Liver (tissue), 9 donors: ENCODE results near the gene TMEM86B. TPM values are rescaled to one million over a fixed set of nuclear protein-coding genes. Genes with fewer than 3 reads are reported as not detected.

Experiments
- DNase-seq: peaks from one replicate; pipeline ENCODE4 v3.0.0-alpha.2; 2017; ENCODE audit warnings: low spot score
- H3K27ac ChIP-seq, 2 donors: one replicate each; pipeline ENCODE4 v1.7.0; 2013; ENCODE audit warnings: inconsistent platforms in 2 of 2, low read length in 2 of 2, control low read depth in 1 of 2, low read depth in 1 of 2, mild to moderate bottlenecking in 1 of 2
- H3K27me3 ChIP-seq, 4 donors: one replicate each; pipeline versions ENCODE4 v1.6.1 to v1.7.0; 2013; ENCODE audit warnings: low read length in 3 of 4, inconsistent platforms in 1 of 4, mild to moderate bottlenecking in 1 of 4, moderate library complexity in 1 of 4; ENCODE audit not compliant: control insufficient read depth in 4 of 4, insufficient read depth in 4 of 4
- H3K36me3 ChIP-seq, 4 donors: one replicate each; pipeline versions ENCODE4 v1.6.1 to v1.7.0; 2013; ENCODE audit warnings: low read length in 3 of 4, mild to moderate bottlenecking in 3 of 4, low read depth in 1 of 4, moderate library complexity in 1 of 4; ENCODE audit not compliant: control insufficient read depth in 4 of 4, insufficient read depth in 3 of 4
- H3K4me1 ChIP-seq, 4 donors: one replicate each; pipeline versions ENCODE4 v1.6.1 to v1.7.0; 2013; ENCODE audit warnings: low read length in 3 of 4, mild to moderate bottlenecking in 3 of 4, moderate library complexity in 1 of 4; ENCODE audit not compliant: control insufficient read depth in 4 of 4, insufficient read depth in 4 of 4
- H3K4me3 ChIP-seq, 3 donors: one replicate each; pipeline versions ENCODE4 v1.6.1 to v1.7.0; 2013; ENCODE audit warnings: low read length in 3 of 3, control low read depth in 1 of 3, low read depth in 1 of 3, mild to moderate bottlenecking in 1 of 3
- H3K9ac ChIP-seq, 2 donors: one replicate each; pipeline ENCODE4 v1.7.0; 2013; ENCODE audit warnings: low read length in 2 of 2, mild to moderate bottlenecking in 2 of 2, moderate library complexity in 2 of 2, control low read depth in 1 of 2, low read depth in 1 of 2
- H3K9me3 ChIP-seq, 4 donors: one replicate each; pipeline versions ENCODE4 v1.6.1 to v1.7.0; 2013; ENCODE audit warnings: low read length in 3 of 4; ENCODE audit not compliant: control insufficient read depth in 4 of 4
- CTCF ChIP-seq: fragments of 150-350 bp; IDR thresholded peaks from 2 replicates; pipeline ENCODE4 v1.5.1; 2017; ENCODE audit warnings: improper control_type of control experiment, low read depth, low read length; ENCODE audit not compliant: missing input control
- EGR1 ChIP-seq, 2 donors: IDR thresholded peaks; 2 replicates each; pipeline ENCODE4 v1.6.1; 2016 to 2018; ENCODE audit warnings: antibody characterized with exemption in 2 of 2, low read depth in 2 of 2
- FOXA1 ChIP-seq: IDR thresholded peaks from 2 replicates; pipeline ENCODE4 v1.6.1; 2016; ENCODE audit warnings: antibody characterized with exemption
- FOXA2 ChIP-seq: IDR thresholded peaks from 2 replicates; pipeline ENCODE4 v1.6.1; 2016; ENCODE audit warnings: antibody characterized with exemption
- GABPA ChIP-seq, 2 donors: IDR thresholded peaks in 1 of 2; conservative IDR thresholded peaks in 1 of 2; 2 replicates each; pipeline ENCODE4 v1.6.1; 2016; ENCODE audit warnings: antibody characterized with exemption in 2 of 2, mild to moderate bottlenecking in 1 of 2, moderate library complexity in 1 of 2
- HNF4A ChIP-seq, 2 donors: conservative IDR thresholded peaks; 2 replicates each; pipeline ENCODE4 v1.6.1; 2016; ENCODE audit warnings: antibody characterized with exemption in 2 of 2, mild to moderate bottlenecking in 2 of 2
- HNF4G ChIP-seq: IDR thresholded peaks from 2 replicates; pipeline ENCODE4 v1.6.1; 2016; ENCODE audit warnings: antibody characterized with exemption
- JUND ChIP-seq, 2 donors: IDR thresholded peaks; 2 replicates each; pipeline ENCODE4 v1.6.1; 2016; ENCODE audit warnings: antibody characterized with exemption in 2 of 2
- MAX ChIP-seq: IDR thresholded peaks from 2 replicates; pipeline ENCODE4 v1.6.1; 2016; ENCODE audit warnings: antibody characterized with exemption
- NR2F2 ChIP-seq: IDR thresholded peaks from 2 replicates; pipeline ENCODE4 v1.6.1; 2016; ENCODE audit warnings: antibody characterized with exemption
- RAD21 ChIP-seq, 2 donors: IDR thresholded peaks; 2 replicates each; pipeline ENCODE4 v1.6.1; 2016; ENCODE audit warnings: antibody characterized with exemption in 2 of 2, mild to moderate bottlenecking in 2 of 2
- REST ChIP-seq: IDR thresholded peaks from 2 replicates; pipeline ENCODE4 v1.6.1; 2016; ENCODE audit warnings: antibody characterized with exemption, mild to moderate bottlenecking
- RXRA ChIP-seq, 2 donors: IDR thresholded peaks; 2 replicates each; pipeline ENCODE4 v1.6.1; 2017 to 2018; ENCODE audit warnings: antibody characterized with exemption in 2 of 2, mild to moderate bottlenecking in 1 of 2
- SP1 ChIP-seq: IDR thresholded peaks from 2 replicates; pipeline ENCODE4 v1.6.1; 2018; ENCODE audit warnings: antibody characterized with exemption, mild to moderate bottlenecking
- TAF1 ChIP-seq: conservative IDR thresholded peaks from 2 replicates; pipeline ENCODE4 v1.6.1; 2016; ENCODE audit warnings: antibody characterized with exemption, mild to moderate bottlenecking
- YY1 ChIP-seq: IDR thresholded peaks from 2 replicates; pipeline ENCODE4 v1.6.1; 2016; ENCODE audit warnings: antibody characterized with exemption, mild to moderate bottlenecking
- WGBS: extraction: QIAGEN DNeasy Blood & Tissue Kit; methylation state at CpG from one replicate; pipeline ENCODE4 v1.1.7; 2013; 5-methylcytosine and 5-hydroxymethylcytosine counted together
- polyA plus RNA-seq, 2 donors: library from polyadenylated mRNA; stranded (reverse) in 1 of 2; unstranded in 1 of 2; fragments of 200-250 nt in 1 of 2; fragments of >200 nt in 1 of 2; fragmentation: Nextera tagmentation in 1 of 2; extraction: Ambion mirVana in 1 of 2; gene quantifications; one replicate each; pipeline versions ENCODE4 v1.2.1 to v1.2.3, GENCODE V29; 2013 to 2015
- total RNA-seq, 2 donors: library from RNA; depleted of rRNA; stranded (reverse); fragments of >200 nt; gene quantifications; one replicate each; pipeline ENCODE4 v1.2.3, GENCODE V29; 2014
- TF ChIP-seq, protein P1 (sequence below): IDR thresholded peaks from 2 replicates; pipeline ENCODE4 v1.6.1; 2016; ENCODE audit warnings: antibody characterized with exemption
- TF ChIP-seq, protein P2 (sequence below): IDR thresholded peaks from 2 replicates; pipeline ENCODE4 v1.6.1; 2016; ENCODE audit warnings: antibody characterized with exemption
- donor health status: healthy.
- donor health status: healthy.
- donor health status: healthy.
- donor health status: healthy.
- donor health status: healthy.

The TMEM86B gene
- total and polyA plus RNA-seq, 4 donors, result 4.8 to 20.1 (median 16.6) TPM

- no peaks in the 10 kb centered on the region for H3K4me1 ChIP-seq
- peaks cover 0 to 2% (median 0%) of the 10 kb centered on the region in 4 donors for H3K27me3 ChIP-seq
- H3K9ac ChIP-seq, result no peak overlapping the region
- peaks cover 0 to 7% (median 0%) of the 10 kb centered on the region in 4 donors for H3K36me3 ChIP-seq
- H3K9me3 ChIP-seq, result no peaks in the 10 kb centered on the region
- TF ChIP-seq FOXA1, result no peak
- no peak for TF ChIP-seq REST
- no peak for TF ChIP-seq RAD21 (IDR thresholded peaks at IDR 0.05)
- TF ChIP-seq YY1, result no peak
- no peak for TF ChIP-seq NR2F2
- no peak for TF ChIP-seq HNF4A (conservative IDR thresholded peaks at IDR 0.05)
- no peak for TF ChIP-seq RXRA (IDR thresholded peaks at IDR 0.05)
- no peak for TF ChIP-seq SP1
- no peak for TF ChIP-seq GABPA (IDR thresholded peaks at IDR 0.05 in 1 of 2, conservative IDR thresholded peaks at IDR 0.05 in 1 of 2)
- no peak for TF ChIP-seq FOXA2
- TF ChIP-seq MAX, result no peak
- TF ChIP-seq TAF1, result no peak
- no peak for TF ChIP-seq EGR1 (IDR thresholded peaks at IDR 0.05; ENCODE audit: low read depth in 2 of 2)
- TF ChIP-seq JUND (IDR thresholded peaks at IDR 0.05), result no peak
- no peak for TF ChIP-seq HNF4G
- TF ChIP-seq, protein P1, sequence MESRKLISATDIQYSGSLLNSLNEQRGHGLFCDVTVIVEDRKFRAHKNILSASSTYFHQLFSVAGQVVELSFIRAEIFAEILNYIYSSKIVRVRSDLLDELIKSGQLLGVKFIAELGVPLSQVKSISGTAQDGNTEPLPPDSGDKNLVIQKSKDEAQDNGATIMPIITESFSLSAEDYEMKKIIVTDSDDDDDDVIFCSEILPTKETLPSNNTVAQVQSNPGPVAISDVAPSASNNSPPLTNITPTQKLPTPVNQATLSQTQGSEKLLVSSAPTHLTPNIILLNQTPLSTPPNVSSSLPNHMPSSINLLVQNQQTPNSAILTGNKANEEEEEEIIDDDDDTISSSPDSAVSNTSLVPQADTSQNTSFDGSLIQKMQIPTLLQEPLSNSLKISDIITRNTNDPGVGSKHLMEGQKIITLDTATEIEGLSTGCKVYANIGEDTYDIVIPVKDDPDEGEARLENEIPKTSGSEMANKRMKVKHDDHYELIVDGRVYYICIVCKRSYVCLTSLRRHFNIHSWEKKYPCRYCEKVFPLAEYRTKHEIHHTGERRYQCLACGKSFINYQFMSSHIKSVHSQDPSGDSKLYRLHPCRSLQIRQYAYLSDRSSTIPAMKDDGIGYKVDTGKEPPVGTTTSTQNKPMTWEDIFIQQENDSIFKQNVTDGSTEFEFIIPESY, result no peak
- TF ChIP-seq, protein P2, sequence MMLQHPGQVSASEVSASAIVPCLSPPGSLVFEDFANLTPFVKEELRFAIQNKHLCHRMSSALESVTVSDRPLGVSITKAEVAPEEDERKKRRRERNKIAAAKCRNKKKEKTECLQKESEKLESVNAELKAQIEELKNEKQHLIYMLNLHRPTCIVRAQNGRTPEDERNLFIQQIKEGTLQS, result no peak
- no peak for TF ChIP-seq CTCF
- WGBS, result 97% methylated on average over 12 of the region's 12 CpGs
- no peak overlapping the region for H3K27ac ChIP-seq
- no peak for DNase-seq
- no peak overlapping the region for H3K4me3 ChIP-seq
Observed at GRCh38 chr19:55186080-55186479, 42.5 kb downstream of the TMEM86B start.
